COLO668 (cell line): Measurements from ENCODE around the gene TMEM254.
"Not testable (repeated sequence)": the region's sequence is repeated elsewhere in the genome, so short reads cannot be mapped to it uniquely, and the experiment has no call there.

Source experiments
- DNase-seq: peaks from one replicate; lab custom pipeline; 2025; ENCODE audit not compliant: unreplicated experiment; lab: John Stamatoyannopoulos, UW

Gene TMEM254

GRCh38 chr10:80075781-80076180, 2.7 kb upstream of the TMEM254 start:
- DNase-seq = no peak

DNA sequence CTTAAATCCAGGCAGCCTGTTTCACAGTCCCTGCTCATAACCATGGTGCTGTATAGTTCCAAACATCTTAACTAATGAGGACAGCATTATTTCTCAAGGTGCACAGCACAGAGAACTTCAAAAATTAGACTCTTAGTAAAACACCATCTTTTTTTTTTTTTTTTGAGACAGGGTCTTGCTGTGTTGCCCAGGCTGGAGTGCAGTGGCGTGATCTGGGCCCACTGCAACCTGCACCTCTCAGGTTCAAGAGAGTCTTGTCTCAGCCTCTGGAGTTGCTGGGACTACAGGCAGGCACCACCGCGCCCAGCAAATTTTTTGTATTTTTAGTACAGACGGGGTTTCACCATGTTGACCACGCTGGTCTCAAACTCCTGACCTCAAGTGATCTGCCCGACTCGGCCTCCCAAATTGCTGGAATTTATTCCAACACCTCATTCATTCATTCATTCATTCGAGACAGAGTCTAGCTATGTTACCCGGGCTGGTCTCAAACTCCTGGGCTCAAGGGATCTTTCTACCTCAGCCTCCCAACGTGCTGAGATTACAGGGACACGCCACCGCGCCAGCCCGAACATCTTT, 507 bp upstream of the TMEM254 start:
- no peak for DNase-seq

GRCh38 chr10:80079312-80079719, 851 bp downstream of the TMEM254 start:
- DNase-seq = no peak

DNA sequence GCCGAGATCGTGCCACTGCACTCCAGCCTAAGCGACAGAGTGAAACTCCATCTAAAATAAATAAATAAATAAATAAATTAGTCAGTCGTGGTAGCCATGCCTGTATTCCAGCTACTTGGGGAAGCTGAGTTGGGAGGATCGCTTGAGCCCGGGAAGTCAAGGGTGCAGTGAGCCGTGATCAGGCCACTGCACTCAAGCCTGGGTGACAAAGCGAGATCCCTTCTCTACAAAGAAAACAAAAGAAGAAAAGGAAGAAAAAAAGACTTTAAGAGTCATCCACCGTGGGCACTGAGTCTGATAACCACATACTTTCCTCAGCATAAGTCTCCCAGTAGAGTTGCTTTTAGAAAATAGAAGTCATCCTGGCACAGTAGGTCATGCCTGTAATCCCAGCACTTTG, 2.6 kb downstream of the TMEM254 start:
- no peak for DNase-seq

DNA sequence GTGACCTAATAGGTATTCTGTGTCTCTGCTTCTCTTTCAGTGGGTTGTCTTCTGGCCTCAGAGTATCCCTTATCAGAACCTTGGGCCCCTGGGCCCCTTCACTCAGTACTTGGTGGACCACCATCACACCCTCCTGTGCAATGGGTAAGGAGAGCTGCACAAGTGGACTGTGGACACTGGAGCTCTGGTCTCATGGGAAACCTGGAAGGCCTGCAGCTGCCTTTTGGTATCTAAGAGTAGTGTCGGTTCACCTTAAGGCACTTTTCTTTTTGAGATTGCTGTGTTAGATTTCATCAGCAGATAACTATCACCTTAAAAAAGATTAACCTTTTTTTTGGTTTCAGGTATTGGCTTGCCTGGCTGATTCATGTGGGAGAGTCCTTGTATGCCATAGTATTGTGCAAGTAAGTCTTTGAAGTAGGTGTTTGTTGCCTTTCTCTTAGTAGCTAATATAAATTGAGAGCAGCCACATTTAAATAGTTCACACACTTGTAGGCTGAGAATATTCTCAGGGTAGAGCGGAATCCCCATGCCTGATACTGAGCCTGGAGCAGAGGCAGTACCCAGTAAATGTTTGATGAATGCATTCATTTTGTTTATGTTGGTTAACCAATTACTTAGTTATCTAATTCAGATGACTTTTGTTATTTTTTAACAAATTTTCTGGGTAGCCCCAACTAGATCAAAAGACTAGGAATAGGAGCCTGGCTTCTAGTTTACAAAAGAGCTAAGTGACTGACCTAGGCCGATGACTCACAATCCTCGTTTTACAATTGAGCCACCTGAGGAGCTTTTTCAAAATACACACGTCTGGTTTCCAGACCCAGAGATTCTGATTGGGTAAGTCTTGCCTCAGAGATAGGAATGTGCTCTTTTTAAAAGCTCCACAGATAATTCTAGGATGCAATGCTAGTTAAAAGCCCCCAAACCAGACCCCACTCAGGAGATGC, 3.6 kb downstream of the TMEM254 start:
- no peak for DNase-seq

GRCh38 chr10:80090121-80090520, 11.7 kb downstream of the TMEM254 start:
- peak; percentile 28 for DNase-seq

DNA sequence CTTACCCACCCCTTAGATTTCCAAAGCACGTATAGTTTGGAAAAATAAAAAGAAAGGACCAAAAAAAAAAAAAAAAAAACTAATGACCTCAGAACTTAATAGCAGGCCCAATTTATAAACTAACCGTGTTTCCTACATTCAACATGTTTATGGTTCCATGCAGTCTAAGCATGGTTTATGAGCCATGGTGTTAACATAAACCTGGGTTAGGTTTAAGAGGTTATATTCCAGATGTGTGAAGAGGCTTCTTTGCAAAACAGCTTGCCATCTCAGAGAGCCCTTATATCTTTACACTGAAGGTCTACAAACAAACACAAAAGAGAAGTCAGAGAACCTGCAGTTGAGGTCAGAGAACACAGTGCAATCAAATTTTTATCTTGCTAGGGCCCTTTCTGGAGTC, 15.8 kb downstream of the TMEM254 start:
- DNase-seq = no peak

DNA sequence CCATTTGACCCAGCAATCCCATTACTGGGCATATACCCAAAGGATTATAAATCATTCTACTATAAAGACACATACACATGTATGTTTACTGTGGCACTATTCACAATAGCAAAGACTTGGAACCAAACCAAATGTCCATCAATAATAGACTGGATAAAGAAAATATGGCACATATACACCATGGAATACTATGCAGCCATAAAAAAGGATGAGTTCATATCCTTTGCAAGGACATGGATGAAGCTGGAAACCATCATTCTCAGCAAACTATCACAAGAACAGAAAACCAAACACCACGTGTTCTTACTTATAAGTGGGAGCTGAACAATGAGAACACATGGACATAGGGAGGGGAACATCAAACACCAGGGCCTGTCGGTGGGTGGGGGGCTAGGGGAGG, 19.8 kb downstream of the TMEM254 start:
- DNase-seq = not testable (repeated sequence)

GRCh38 chr10:80099295-80099694, 20.8 kb downstream of the TMEM254 start:
- not testable (repeated sequence) for DNase-seq

- no peak for DNase-seq
Measured at GRCh38 chr10:80100116-80100515, 21.7 kb downstream of the TMEM254 start.

DNA sequence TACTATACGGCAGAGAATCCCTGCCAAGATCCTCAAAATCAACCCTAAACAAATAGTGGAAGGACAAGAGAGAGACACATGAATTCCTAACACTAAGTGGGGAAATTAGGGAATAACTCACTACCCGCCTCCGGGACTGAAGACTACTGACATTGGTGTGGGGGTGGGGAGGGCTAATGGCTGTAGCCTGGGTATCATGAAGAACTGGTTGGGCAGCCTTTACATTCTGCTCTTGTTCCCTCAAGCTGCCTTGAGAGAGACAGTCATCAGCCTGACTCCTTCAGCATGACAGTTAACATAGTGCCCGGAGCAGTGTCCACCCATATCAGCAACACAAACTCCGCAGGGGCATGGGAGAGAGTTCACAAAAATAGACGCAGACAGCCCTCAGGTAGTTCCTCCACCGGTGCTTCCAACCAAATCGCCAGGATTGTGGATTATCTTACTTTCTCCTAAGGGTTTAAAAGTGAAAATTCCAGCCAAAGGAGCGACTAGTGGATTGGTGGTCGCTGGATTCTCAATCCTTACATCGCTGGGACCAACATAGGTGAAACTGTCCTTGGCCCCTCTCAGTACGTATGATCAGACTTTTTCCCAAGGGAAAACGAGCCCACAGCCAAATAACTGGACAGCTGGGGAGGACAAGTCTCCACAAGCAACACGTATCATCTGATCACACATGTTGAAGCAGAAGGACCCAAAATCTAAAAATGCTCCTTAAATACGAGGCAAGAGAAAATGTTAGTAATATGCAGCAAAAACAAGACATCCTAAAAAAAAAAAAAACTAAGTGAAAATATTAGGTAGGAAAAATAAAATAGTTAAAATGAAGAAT, 22.6 kb downstream of the TMEM254 start:
- DNase-seq = no peak

- no peak for DNase-seq
Measured at GRCh38 chr10:80104066-80104926, 25.8 kb downstream of the TMEM254 start.

GRCh38 chr10:80108576-80109239, 30.2 kb downstream of the TMEM254 start:
- no peak for DNase-seq

DNA sequence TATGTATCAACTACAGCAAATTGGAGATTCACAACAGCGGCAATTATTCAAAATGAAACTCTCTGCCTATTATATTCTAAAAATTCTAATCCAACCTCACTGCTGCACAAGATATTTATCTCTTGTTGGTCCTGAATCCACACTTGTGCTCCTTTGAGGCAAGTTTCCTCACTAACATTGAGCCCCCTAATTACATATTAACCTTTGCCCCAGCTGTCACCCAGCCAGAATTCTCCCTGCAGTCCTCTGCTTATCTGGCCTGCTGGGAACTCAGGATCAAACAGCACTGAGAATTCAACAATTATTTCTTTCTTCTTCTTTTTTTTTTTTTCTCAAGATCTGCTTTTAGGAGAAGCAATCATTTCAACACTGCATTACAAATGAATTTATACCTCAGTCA, 32.5 kb downstream of the TMEM254 start:
- no peak for DNase-seq

DNA sequence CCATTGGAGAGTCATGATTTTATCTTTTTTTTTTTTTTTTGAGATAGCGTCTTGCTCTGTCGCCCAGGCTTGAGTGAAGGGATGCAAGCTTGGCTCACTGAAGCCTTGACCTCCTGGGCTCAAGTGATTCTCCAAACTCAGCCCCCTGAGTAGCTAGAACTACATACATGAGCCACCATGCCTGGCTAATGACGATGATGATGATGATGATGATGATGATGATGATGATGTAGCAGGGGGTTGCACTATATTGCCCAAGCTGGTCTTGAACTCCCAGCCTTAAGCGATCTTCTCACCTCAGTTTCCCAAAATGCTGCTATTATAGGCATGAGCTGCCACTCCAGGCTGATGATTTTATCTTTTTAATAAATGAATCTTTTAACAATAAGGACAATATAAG, 40.2 kb downstream of the TMEM254 start:
- DNase-seq = no peak

DNA sequence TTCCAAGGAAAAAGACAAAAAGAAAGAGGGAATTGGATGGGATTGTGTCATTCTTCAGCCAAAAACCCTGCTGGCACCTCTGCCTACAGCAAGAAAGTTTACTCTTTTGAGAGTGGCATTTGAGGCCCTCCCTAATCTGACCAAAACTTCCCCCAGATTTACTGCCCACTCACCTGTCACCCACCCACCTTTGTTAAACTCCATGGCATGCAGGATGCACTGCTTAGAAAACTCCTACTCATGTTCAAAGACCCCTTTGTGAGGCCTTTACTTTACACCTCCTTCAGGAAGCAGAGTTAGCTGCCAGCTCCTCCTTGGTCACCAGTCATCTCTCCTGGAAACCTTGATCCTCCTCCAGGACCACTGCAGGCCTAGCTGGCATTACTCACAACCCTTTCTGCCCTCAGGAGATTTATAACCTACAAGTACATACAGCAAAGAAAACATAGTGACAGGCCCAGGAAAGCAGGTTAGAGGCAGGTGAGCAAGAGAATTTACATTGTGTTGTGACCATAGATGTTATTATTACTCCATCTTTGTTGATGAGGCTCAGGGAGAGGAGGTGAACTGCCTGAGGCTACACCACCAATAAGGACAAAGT, 43.7 kb downstream of the TMEM254 start:
- DNase-seq = no peak

GRCh38 chr10:80122746-80123145, 44.3 kb downstream of the TMEM254 start:
- DNase-seq = no peak

DNA sequence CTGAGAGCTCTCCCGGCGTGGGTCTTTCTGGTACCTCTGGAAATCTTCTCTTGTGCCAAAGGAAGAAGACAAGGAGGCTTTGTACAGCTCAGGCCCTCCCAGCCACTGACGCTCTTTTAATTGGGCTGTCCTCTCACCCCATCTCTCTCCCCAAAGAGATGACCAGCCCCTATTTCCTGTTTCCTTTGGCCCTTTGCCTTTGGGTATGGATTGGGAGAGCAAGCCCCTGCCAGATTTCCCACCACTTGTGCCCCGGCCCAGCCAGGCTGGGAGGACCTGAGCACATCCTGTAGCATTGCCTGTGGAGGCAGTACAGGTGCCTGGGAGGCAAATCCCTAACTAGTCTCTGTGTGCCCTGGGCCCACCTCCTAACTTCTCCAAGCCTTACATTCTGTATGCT, 48.4 kb downstream of the TMEM254 start:
- DNase-seq = no peak

GRCh38 chr10:80131499-80131901, 53.0 kb downstream of the TMEM254 start:
- no peak for DNase-seq
